Cardiac fibroblast (primary cell): ENCODE data around the gene DERL3.

Experiments
- DNase-seq, 2 donors: peaks; one replicate each; pipeline versions ENCODE4 v3.0.0 to v3.0.0-alpha.2; 2010; ENCODE audit warnings: low read depth in 2 of 2
- H3K4me3 ChIP-seq, 2 donors: replicated peaks in 1 of 2; 1 replicate in 1 of 2; 2 replicates in 1 of 2; pipeline ENCODE4 v1.5.1; 2011; ENCODE audit warnings: low read depth in 2 of 2, low read length in 2 of 2, mild to moderate bottlenecking in 2 of 2, moderate library complexity in 1 of 2
- CTCF ChIP-seq: IDR thresholded peaks from one replicate; pipeline ENCODE4 v1.5.1; 2011; ENCODE audit warnings: low read depth, mild to moderate bottlenecking, low read length, inconsistent platforms

The DERL3 gene

GRCh38 chr22:23817146-23817545, 21.7 kb downstream of the DERL3 start:
- H3K4me3 ChIP-seq: no peak overlapping the region
- no peak for TF ChIP-seq CTCF
- DNase-seq: no peak

- TF ChIP-seq CTCF: no peak
- no peak overlapping the region for H3K4me3 ChIP-seq
- no peak for DNase-seq
Measured at GRCh38 chr22:23816156-23816976, 22.4 kb downstream of the DERL3 start.

- DNase-seq: no peak
- no peak for TF ChIP-seq CTCF
- no peak overlapping the region for H3K4me3 ChIP-seq
Measured at GRCh38 chr22:23815541-23816155, 23.2 kb downstream of the DERL3 start.

GRCh38 chr22:23812378-23812777, 26.4 kb downstream of the DERL3 start:
- H3K4me3 ChIP-seq: no peak overlapping the region
- no peak for TF ChIP-seq CTCF
- DNase-seq: no peak

GRCh38 chr22:23806837-23807236, 32.0 kb downstream of the DERL3 start:
- no peak for DNase-seq
- H3K4me3 ChIP-seq: no peak overlapping the region
- TF ChIP-seq CTCF: no peak

- TF ChIP-seq CTCF: no peak
- DNase-seq: peak in 1 of 2 donors; percentile 70
- H3K4me3 ChIP-seq: no peak overlapping the region
Measured at GRCh38 chr22:23804781-23805291, 34.0 kb downstream of the DERL3 start.
